Neural crest cell (in vitro differentiated cells): ENCODE measurements around the gene SCN3A. TPM values are rescaled to one million over a fixed set of nuclear protein-coding genes. Genes with fewer than 3 reads are reported as not detected.

ENCODE experiments used
- DNase-seq: peaks from one replicate; pipeline ENCODE4 v3.0.0; 2021; ENCODE audit warnings: low read depth, mixed read lengths, low spot score
- H3K27ac Mint-ChIP-seq: one replicate; pipeline ENCODE4 v1.8.0; 2021; ENCODE audit warnings: mild to moderate bottlenecking, mixed read lengths; ENCODE audit not compliant: unreplicated experiment
- H3K27me3 Mint-ChIP-seq: 2 replicates; pipeline ENCODE4 v1.8.0; 2021; ENCODE audit warnings: low read depth, mild to moderate bottlenecking, mixed read lengths
- H3K36me3 Mint-ChIP-seq: 2 replicates; pipeline ENCODE4 v1.8.0; 2021; ENCODE audit warnings: low read depth, mild to moderate bottlenecking, mixed read lengths
- H3K4me1 Mint-ChIP-seq: 2 replicates; pipeline ENCODE4 v1.8.0; 2021; ENCODE audit warnings: mixed read lengths
- H3K4me3 Mint-ChIP-seq: one replicate; pipeline ENCODE4 v1.8.0; 2021; ENCODE audit warnings: mild to moderate bottlenecking, mixed read lengths
- H3K9me3 Mint-ChIP-seq: 2 replicates; pipeline ENCODE4 v1.8.0; 2021; ENCODE audit warnings: mixed read lengths
- total RNA-seq: library from RNA; stranded (reverse); gene quantifications from 2 replicates; pipeline ENCODE4 v1.2.1, GENCODE V29; 2021
- TF ChIP-seq, protein P1 (sequence below): fragments of 200-600 bp; sonication (generic); conservative IDR thresholded peaks from 2 replicates; pipeline ENCODE4 v1.5.0; 2021; ENCODE audit warnings: antibody characterized with exemption, mild to moderate bottlenecking

SCN3A gene
- total RNA-seq, 1 donor from 2014 or later, result 4.9 TPM

DNA sequence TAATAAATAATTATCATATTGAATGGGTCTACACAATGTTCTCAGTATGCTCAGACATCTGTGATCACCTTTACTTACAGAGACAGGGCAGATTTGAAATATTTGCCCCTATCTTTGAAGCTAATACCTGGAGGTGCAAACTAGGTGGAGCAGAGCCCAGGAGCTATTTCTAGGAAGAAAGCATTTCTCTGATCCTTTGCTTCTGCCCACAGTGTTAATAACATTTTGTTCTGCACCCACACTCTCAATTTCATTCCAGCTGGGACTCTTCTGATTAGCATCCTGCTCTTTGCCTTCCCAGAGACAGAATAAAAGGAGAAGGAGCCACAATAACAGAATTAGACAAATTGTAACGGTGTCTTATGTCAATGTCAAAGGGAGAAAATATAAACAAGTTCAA lies 23.7 kb upstream of the SCN3A start:
- H3K4me1 Mint-ChIP-seq, result no peaks in the 10 kb centered on the region
- no peak overlapping the region for H3K4me3 Mint-ChIP-seq
- H3K27me3 Mint-ChIP-seq, result peaks cover 2% of the 10 kb centered on the region
- H3K36me3 Mint-ChIP-seq, result no peaks in the 10 kb centered on the region
- H3K27ac Mint-ChIP-seq, result no peak overlapping the region
- TF ChIP-seq, protein P1, sequence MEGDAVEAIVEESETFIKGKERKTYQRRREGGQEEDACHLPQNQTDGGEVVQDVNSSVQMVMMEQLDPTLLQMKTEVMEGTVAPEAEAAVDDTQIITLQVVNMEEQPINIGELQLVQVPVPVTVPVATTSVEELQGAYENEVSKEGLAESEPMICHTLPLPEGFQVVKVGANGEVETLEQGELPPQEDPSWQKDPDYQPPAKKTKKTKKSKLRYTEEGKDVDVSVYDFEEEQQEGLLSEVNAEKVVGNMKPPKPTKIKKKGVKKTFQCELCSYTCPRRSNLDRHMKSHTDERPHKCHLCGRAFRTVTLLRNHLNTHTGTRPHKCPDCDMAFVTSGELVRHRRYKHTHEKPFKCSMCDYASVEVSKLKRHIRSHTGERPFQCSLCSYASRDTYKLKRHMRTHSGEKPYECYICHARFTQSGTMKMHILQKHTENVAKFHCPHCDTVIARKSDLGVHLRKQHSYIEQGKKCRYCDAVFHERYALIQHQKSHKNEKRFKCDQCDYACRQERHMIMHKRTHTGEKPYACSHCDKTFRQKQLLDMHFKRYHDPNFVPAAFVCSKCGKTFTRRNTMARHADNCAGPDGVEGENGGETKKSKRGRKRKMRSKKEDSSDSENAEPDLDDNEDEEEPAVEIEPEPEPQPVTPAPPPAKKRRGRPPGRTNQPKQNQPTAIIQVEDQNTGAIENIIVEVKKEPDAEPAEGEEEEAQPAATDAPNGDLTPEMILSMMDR, result no peak
- DNase-seq, result no peak
- H3K9me3 Mint-ChIP-seq, result no peaks in the 10 kb centered on the region

GRCh38 chr2:165224941-165225340 lies 21.1 kb upstream of the SCN3A start:
- TF ChIP-seq, protein P1, result no peak
- Mint-ChIP-seq H3K27ac (no peak overlapping the region), H3K9me3 (no peaks in the 10 kb centered on the region), H3K36me3 (no peaks in the 10 kb centered on the region), H3K4me3 (no peak overlapping the region), H3K4me1 (no peaks in the 10 kb centered on the region), H3K27me3 (no peaks in the 10 kb centered on the region)
- DNase-seq, result no peak

- no peak overlapping the region for H3K4me3 Mint-ChIP-seq
- H3K4me1 Mint-ChIP-seq, result no peaks in the 10 kb centered on the region
- TF ChIP-seq, protein P1, result no peak
- no peak for DNase-seq
- no peak overlapping the region for H3K27ac Mint-ChIP-seq
- H3K36me3 Mint-ChIP-seq, result no peaks in the 10 kb centered on the region
- no peaks in the 10 kb centered on the region for H3K9me3 Mint-ChIP-seq
- no peaks in the 10 kb centered on the region for H3K27me3 Mint-ChIP-seq
Measured at GRCh38 chr2:165219481-165219880, 15.6 kb upstream of the SCN3A start.

DNA sequence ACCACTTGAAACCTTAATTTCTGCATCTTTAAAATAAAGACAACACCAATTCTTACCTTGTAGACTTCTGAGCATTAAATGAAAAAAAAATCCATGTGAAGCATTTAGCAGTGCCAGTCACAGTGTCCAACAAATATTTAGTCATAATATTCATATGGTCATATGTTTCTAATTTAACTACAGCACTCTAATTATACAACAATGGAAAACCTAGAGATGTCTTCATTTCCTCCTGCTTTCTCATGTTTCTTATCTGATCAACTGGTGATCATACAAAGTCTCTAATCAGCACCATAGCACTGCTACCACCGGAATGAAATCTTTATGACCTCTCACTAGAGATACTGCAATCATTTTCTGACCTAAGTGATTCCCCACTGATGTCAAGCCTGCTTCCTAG lies 10.2 kb upstream of the SCN3A start:
- no peak for DNase-seq
- Mint-ChIP-seq H3K36me3 (no peaks in the 10 kb centered on the region), H3K9me3 (no peaks in the 10 kb centered on the region), H3K27me3 (no peaks in the 10 kb centered on the region), H3K4me1 (no peaks in the 10 kb centered on the region), H3K4me3 (no peak overlapping the region), H3K27ac (no peak overlapping the region)
- TF ChIP-seq, protein P1, result no peak

- H3K4me3 Mint-ChIP-seq, result no peak overlapping the region
- TF ChIP-seq, protein P1, result no peak
Measured at GRCh38 chr2:165208094-165208493, 4.2 kb upstream of the SCN3A start.

DNA sequence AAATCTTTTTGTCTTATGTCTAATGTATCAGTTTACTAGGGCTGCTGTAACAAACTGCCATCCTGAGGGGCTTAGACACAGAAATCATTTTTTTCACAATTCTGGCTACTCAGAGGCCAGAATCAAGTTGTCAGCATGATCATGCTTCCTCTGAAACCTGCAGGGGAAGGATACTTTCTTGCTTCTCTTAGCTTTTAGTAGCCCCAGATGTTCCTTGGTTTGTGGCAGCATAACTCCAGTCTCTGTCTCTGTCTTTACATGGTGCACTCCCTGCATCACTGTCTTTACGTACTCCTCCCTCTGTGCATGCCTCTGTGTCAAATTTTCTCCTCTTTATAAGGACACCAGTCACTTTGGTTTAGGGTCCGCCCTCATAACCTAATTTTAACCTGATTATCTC lies 2.0 kb upstream of the SCN3A start:
- no peak overlapping the region for H3K27ac Mint-ChIP-seq
- no peak for DNase-seq
- no peaks in the 10 kb centered on the region for H3K27me3 Mint-ChIP-seq
- no peak overlapping the region for H3K4me3 Mint-ChIP-seq
- H3K4me1 Mint-ChIP-seq, result peaks cover 6% of the 10 kb centered on the region
- no peaks in the 10 kb centered on the region for H3K9me3 Mint-ChIP-seq
- TF ChIP-seq, protein P1, result no peak
- no peaks in the 10 kb centered on the region for H3K36me3 Mint-ChIP-seq

More at GRCh38 chr2:165208094-165208493, 4.2 kb upstream of the SCN3A start:
- Mint-ChIP-seq H3K9me3 (no peaks in the 10 kb centered on the region), H3K36me3 (no peaks in the 10 kb centered on the region), H3K27me3 (no peaks in the 10 kb centered on the region), H3K27ac (no peak overlapping the region), H3K4me1 (peaks cover 6% of the 10 kb centered on the region)
- DNase-seq, result no peak
